GM12891 (cell line): ENCODE data around the gene ADAMTS17.

Experiments
- DNase-seq: peaks from one replicate; pipeline ENCODE4 v3.0.0; 2011; ENCODE audit warnings: low spot score; ENCODE audit not compliant: insufficient read length
- FAIRE-seq: peaks from 2 replicates; lab custom pipeline; 2011; peaks lifted over from hg19 to GRCh38; lab: Jason Lieb, UNC
- PAX5 ChIP-seq: IDR thresholded peaks from 2 replicates; pipeline ENCODE4 v1.6.1; 2011; ENCODE audit warnings: low read length, moderate library complexity, mild to moderate bottlenecking; ENCODE audit not compliant: insufficient read depth, severe bottlenecking
- POLR2A ChIP-seq: IDR thresholded peaks from 2 replicates; pipeline ENCODE4 v1.6.1; 2011; ENCODE audit warnings: low read depth, low read length, control low read depth
- POLR2AphosphoS5 ChIP-seq: IDR thresholded peaks from 2 replicates; pipeline ENCODE4 v1.6.1; 2011; ENCODE audit warnings: low read depth, low read length, control low read depth
- POU2F2 ChIP-seq: IDR thresholded peaks from 2 replicates; pipeline ENCODE4 v1.6.1; 2011; ENCODE audit warnings: low read depth, mild to moderate bottlenecking, control low read depth, low read length, moderate library complexity
- SPI1 ChIP-seq: IDR thresholded peaks from 2 replicates; pipeline ENCODE4 v1.6.1; 2011; ENCODE audit warnings: low read depth, low read length, control low read depth
- TAF1 ChIP-seq: IDR thresholded peaks from 2 replicates; pipeline ENCODE4 v1.6.1; 2011; ENCODE audit warnings: low read depth, low read length, control low read depth

Gene ADAMTS17

GRCh38 chr15:100292010-100292409 lies 49.8 kb downstream of the ADAMTS17 start:
- no peak for FAIRE-seq
- TF ChIP-seq TAF1, result no peak
- DNase-seq, result no peak

GRCh38 chr15:100291106-100291505 lies 50.7 kb downstream of the ADAMTS17 start:
- FAIRE-seq, result no peak
- TF ChIP-seq POLR2AphosphoS5 (no peak), TAF1 (no peak), POU2F2 (no peak), PAX5 (no peak), POLR2A (no peak), SPI1 (no peak)

GRCh38 chr15:100285641-100286295 lies 56.0 kb downstream of the ADAMTS17 start:
- FAIRE-seq (no peak), DNase-seq (no peak)
- TF ChIP-seq PAX5 (no peak), POLR2AphosphoS5 (no peak), POLR2A (no peak), SPI1 (no peak), TAF1 (no peak), POU2F2 (no peak)

More at GRCh38 chr15:100291106-100291505, 50.7 kb downstream of the ADAMTS17 start:
- no peak for DNase-seq

GRCh38 chr15:100284701-100285100 lies 57.1 kb downstream of the ADAMTS17 start:
- DNase-seq, result no peak
- TF ChIP-seq POU2F2 (no peak), POLR2A (no peak), TAF1 (no peak), PAX5 (no peak), POLR2AphosphoS5 (no peak), SPI1 (no peak)
- no peak for FAIRE-seq

- DNase-seq (no peak), FAIRE-seq (no peak)
- TF ChIP-seq PAX5, result no peak
- TF ChIP-seq POLR2A, result no peak
- TF ChIP-seq POLR2AphosphoS5, result no peak
- TF ChIP-seq SPI1, result no peak
- no peak for TF ChIP-seq POU2F2
- TF ChIP-seq TAF1, result no peak
Measured at GRCh38 chr15:100284191-100284590, 57.6 kb downstream of the ADAMTS17 start.

- DNase-seq (no peak), FAIRE-seq (no peak)
- TF ChIP-seq SPI1, result no peak
Measured at GRCh38 chr15:100281096-100281917, 60.5 kb downstream of the ADAMTS17 start.

GRCh38 chr15:100279849-100280248 lies 61.9 kb downstream of the ADAMTS17 start:
- DNase-seq (no peak), FAIRE-seq (no peak)
- TF ChIP-seq PAX5 (no peak), POU2F2 (no peak), POLR2AphosphoS5 (no peak), SPI1 (no peak), POLR2A (no peak), TAF1 (no peak)

- FAIRE-seq, result no peak
- DNase-seq, result no peak
- TF ChIP-seq SPI1 (no peak), PAX5 (no peak), POLR2AphosphoS5 (no peak), TAF1 (no peak), POLR2A (no peak), POU2F2 (no peak)
Measured at GRCh38 chr15:100279446-100279845, 62.3 kb downstream of the ADAMTS17 start.

- no peak for DNase-seq
- TF ChIP-seq TAF1, result no peak
- TF ChIP-seq PAX5, result no peak
- TF ChIP-seq POLR2A, result no peak
- TF ChIP-seq SPI1, result no peak
- no peak for TF ChIP-seq POU2F2
- TF ChIP-seq POLR2AphosphoS5, result no peak
- no peak for FAIRE-seq
Measured at GRCh38 chr15:100278596-100279380, 63.0 kb downstream of the ADAMTS17 start.
